OCI-LY7 (cell line): ENCODE results near the gene AUNIP. TPM values are rescaled to one million over a fixed set of nuclear protein-coding genes. Genes with fewer than 3 reads are reported as not detected.

ENCODE experiments used
- BruUV-seq: library from RNA; stranded (reverse); fragments of 400-500 nt; replicated peaks from 2 replicates; lab custom pipeline; 2021; lab: Mats Ljungman, UMichigan
- CTCF ChIA-PET: fragments of 300-600 bp; sonication (Branson Sonifier 250); formaldehyde crosslinking; loops from one replicate; lab custom pipeline; 2022; ENCODE audit warnings: antibody characterized with exemption; ENCODE audit not compliant: unreplicated experiment; lab: Charles Lee
- POLR2A ChIA-PET: fragments of 300-600 bp; sonication (Branson Sonifier 250); formaldehyde crosslinking; loops from one replicate; lab custom pipeline; 2022; ENCODE audit warnings: antibody characterized with exemption; lab: Charles Lee
- DNase-seq: peaks from one replicate; pipeline ENCODE4 v3.0.0-alpha.2; 2015; ENCODE audit warnings: low spot score
- H2AFZ ChIP-seq: fragments of 200-600 bp; sonication (generic), shearing (Covaris generic); 2 replicates; pipeline ENCODE4 v1.6.1; 2014; ENCODE audit warnings: mild to moderate bottlenecking, antibody characterized with exemption, low read length, moderate library complexity
- H3K27ac ChIP-seq: fragments of 200-600 bp; sonication (generic); 2 replicates; pipeline ENCODE4 v1.5.1; 2014; ENCODE audit warnings: mixed run types, low read depth, mild to moderate bottlenecking, moderate library complexity, low read length, inconsistent platforms; ENCODE audit not compliant: poor library complexity, severe bottlenecking
- H3K36me3 ChIP-seq: fragments of 200-600 bp; sonication (generic); 2 replicates; pipeline ENCODE4 v1.6.1; 2014; ENCODE audit warnings: mild to moderate bottlenecking, antibody characterized with exemption, low read length, moderate library complexity, mixed read lengths; ENCODE audit not compliant: insufficient read depth
- H3K4me1 ChIP-seq: fragments of 200-600 bp; sonication (generic); 2 replicates; pipeline ENCODE4 v1.5.1; 2014; ENCODE audit warnings: mild to moderate bottlenecking, low read length; ENCODE audit not compliant: insufficient read depth, poor library complexity, severe bottlenecking
- H3K4me2 ChIP-seq: fragments of 200-600 bp; sonication (generic); 2 replicates; pipeline ENCODE4 v1.6.1; 2014; ENCODE audit warnings: mild to moderate bottlenecking, low read length
- H3K4me3 ChIP-seq: fragments of 200-600 bp; sonication (generic); 2 replicates; pipeline ENCODE4 v1.5.1; 2014; ENCODE audit warnings: mild to moderate bottlenecking, low read depth, low read length; ENCODE audit not compliant: poor library complexity, severe bottlenecking
- H3K79me2 ChIP-seq: fragments of 200-600 bp; sonication (generic); 2 replicates; pipeline ENCODE4 v1.6.1; 2016; ENCODE audit warnings: low read depth, mild to moderate bottlenecking, low read length, moderate library complexity, mixed read lengths; ENCODE audit not compliant: insufficient read depth
- H3K9me2 ChIP-seq: fragments of 200-600 bp; sonication (generic); 2 replicates; pipeline ENCODE4 v1.6.1; 2016; ENCODE audit warnings: mild to moderate bottlenecking, low read length, mixed read lengths; ENCODE audit not compliant: insufficient read depth
- H3K9me3 ChIP-seq: fragments of 200-600 bp; sonication (generic); 2 replicates; pipeline ENCODE4 v1.6.1; 2014; ENCODE audit warnings: mild to moderate bottlenecking, mixed run types, low read length, mixed read lengths
- H4K20me1 ChIP-seq: fragments of 200-600 bp; sonication (generic); 2 replicates; pipeline ENCODE4 v1.6.1; 2014; ENCODE audit warnings: mild to moderate bottlenecking, antibody characterized with exemption, low read length, moderate library complexity, mixed read lengths; ENCODE audit not compliant: insufficient read depth
- EZH2phosphoT487 ChIP-seq: fragments of 200-600 bp; sonication (generic); IDR thresholded peaks from 2 replicates; pipeline ENCODE4 v1.6.1; 2018; ENCODE audit warnings: low read depth, borderline replicate concordance, mild to moderate bottlenecking, mixed run types, antibody characterized with exemption, low read length, moderate library complexity, mixed read lengths
- intact Hi-C: fragments of 100-400 bp; cut with micrococcal nuclease; formaldehyde crosslinking; loops from one replicate; pipeline ENCODE4 v1.10.0; 2022; ENCODE audit not compliant: unreplicated experiment
- total RNA-seq, 2 experiments: library from RNA; depleted of rRNA in 1 of 2; stranded (reverse); fragments of >200 nt in 1 of 2; shearing (Covaris generic) in 1 of 2; gene quantifications; 2 replicates each; pipeline ENCODE4 v1.2.3, GENCODE V29; 2014 to 2022
- TF ChIP-seq, protein P1 (sequence below): fragments of 200-600 bp; sonication (generic); conservative IDR thresholded peaks from 2 replicates; pipeline ENCODE4 v1.5.1; 2014; ENCODE audit warnings: mild to moderate bottlenecking, antibody characterized with exemption, low read length, moderate library complexity, mixed read lengths

Gene AUNIP
- total RNA-seq, 2 experiments from 2014 or later, result 15.1 to 21.5 TPM

DNA sequence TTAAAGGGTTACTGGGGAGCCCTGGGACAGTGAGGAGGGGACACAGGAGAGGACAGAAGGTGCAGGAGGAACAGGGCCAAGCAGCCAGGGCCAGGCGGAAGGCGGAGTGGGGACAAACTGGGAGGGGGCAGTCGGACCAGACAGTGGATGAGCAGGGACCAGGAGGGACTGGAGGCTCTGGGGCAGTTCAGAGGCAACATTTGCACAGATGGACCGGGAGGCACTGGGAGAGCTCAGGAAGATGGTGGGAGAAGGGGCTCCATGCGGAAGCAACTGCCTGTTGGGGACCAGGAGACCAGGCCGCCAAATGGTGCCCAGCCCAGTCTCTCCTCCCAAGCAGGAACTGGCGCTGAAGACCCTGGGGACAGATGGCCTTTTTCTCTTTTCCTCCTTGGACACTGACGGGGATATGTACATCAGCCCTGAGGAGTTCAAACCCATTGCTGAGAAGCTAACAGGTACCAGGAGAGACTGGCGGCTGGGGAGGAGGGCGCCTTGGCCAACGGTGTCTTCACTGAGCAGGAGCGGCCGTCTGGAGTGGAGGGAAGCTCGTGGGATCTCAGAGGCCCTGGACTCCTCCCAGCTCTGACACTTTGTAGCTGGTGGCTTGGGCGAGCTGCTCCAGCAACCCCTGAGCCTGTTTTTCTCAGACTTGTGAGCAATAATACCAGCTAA lies 58.4 kb downstream of the AUNIP start:
- Histone ChIP-seq H3K79me2 (no peaks in the 10 kb centered on the region), H3K27ac (no peak overlapping the region), H3K4me2 (peak overlapping the region; percentile 83), H3K9me3 (no peaks in the 10 kb centered on the region), H4K20me1 (no peaks in the 10 kb centered on the region), H3K9me2 (no peaks in the 10 kb centered on the region), H3K4me1 (peaks cover 47% of the 10 kb centered on the region), H2AFZ (no peak overlapping the region), H3K4me3 (peak overlapping the region; percentile 70), H3K36me3 (no peaks in the 10 kb centered on the region)
- ChIA-PET POLR2A (no interaction called here), CTCF (interaction anchor here (0.6 to 0.7 kb wide), 2 partner anchors 10 to 561 kb away, joined by 4 to 5 read pairs; no protein-coding TSS in a partner anchor)
- TF ChIP-seq, protein P1, sequence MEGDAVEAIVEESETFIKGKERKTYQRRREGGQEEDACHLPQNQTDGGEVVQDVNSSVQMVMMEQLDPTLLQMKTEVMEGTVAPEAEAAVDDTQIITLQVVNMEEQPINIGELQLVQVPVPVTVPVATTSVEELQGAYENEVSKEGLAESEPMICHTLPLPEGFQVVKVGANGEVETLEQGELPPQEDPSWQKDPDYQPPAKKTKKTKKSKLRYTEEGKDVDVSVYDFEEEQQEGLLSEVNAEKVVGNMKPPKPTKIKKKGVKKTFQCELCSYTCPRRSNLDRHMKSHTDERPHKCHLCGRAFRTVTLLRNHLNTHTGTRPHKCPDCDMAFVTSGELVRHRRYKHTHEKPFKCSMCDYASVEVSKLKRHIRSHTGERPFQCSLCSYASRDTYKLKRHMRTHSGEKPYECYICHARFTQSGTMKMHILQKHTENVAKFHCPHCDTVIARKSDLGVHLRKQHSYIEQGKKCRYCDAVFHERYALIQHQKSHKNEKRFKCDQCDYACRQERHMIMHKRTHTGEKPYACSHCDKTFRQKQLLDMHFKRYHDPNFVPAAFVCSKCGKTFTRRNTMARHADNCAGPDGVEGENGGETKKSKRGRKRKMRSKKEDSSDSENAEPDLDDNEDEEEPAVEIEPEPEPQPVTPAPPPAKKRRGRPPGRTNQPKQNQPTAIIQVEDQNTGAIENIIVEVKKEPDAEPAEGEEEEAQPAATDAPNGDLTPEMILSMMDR, result no peak
- TF ChIP-seq EZH2phosphoT487, result no peak
- no peak for DNase-seq
- intact Hi-C loops, result no loop called here
- BruUV-seq, result no TSS peak

DNA sequence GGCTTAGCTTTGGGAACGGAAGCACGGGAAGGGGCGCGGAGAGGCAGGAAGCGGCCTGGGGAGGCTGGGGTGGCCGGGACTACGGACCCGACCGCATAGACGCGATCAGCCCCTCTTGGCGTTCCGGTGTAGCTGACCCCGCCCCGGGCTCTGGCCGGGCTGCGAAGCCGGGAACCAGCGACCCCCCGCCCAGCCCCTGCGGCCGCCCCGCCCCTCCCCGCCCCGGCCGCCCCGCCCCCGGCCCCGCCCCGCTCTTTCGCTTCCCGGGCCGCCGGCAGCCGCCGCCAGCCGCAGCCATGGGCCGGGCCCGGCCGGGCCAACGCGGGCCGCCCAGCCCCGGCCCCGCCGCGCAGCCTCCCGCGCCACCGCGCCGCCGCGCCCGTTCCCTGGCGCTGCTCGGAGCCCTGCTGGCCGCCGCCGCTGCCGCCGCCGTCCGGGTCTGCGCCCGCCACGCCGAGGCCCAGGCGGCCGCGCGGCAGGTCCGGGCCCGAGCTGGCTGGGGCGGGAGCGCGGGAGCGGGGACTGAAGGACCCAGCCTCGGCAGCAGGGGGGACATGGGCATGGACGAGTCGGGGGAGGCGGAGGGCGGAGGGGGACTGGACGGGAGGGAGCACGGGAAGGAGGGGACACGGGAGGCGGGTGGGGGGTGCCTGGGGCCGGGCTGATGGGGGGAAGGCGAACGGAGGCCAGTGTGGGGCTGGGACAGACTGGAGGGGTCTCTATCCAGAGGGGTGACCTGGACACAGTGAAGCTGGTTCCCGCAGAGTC lies 59.1 kb downstream of the AUNIP start, which contains the start of gene SELENON:
TSS of gene SELENON (plus strand) at position 259 of the 768 bp plus-strand sequence. CDS start at position 297, 38 bp downstream.
- DNase-seq, result peak; percentile 41
- BruUV-seq, result no TSS peak

More for the DNA sequence above, 59.1 kb downstream of the AUNIP start, which contains the start of gene SELENON:
- peak within 1 kb of the TSS; percentile 55; the same call in 1 of the 2 replicates for H2AFZ ChIP-seq
- peak within 1 kb of the TSS; percentile 83 for H3K4me2 ChIP-seq
- H4K20me1 ChIP-seq, result no peaks in the 10 kb centered on the region
- no peak within 1 kb of the TSS for H3K27ac ChIP-seq
- CTCF ChIA-PET, result interaction anchor here (0.7 kb wide), 1 partner anchor 11 kb away, joined by 5 read pairs; no protein-coding TSS in a partner anchor
- peaks cover 47% of the 10 kb centered on the region for H3K4me1 ChIP-seq
- intact Hi-C loops, result loop anchor here (5.0 kb wide), 1 partner anchor 298 kb away; no protein-coding TSS in a partner anchor
- H3K79me2 ChIP-seq, result no peaks in the 10 kb centered on the region
- H3K36me3 ChIP-seq, result no peaks in the 10 kb centered on the region
- no peaks in the 10 kb centered on the region for H3K9me3 ChIP-seq
- POLR2A ChIA-PET, result interaction anchor here (0.6 kb wide), 1 partner anchor 10 kb away, joined by 3 read pairs; no protein-coding TSS in a partner anchor
- H3K4me3 ChIP-seq, result peak within 1 kb of the TSS; percentile 70
- no peaks in the 10 kb centered on the region for H3K9me2 ChIP-seq
- no peak for TF ChIP-seq EZH2phosphoT487
- TF ChIP-seq, protein P1, result no peak
